Measurements from ENCODE around the gene PANK4. TPM values are rescaled to one million over a fixed set of nuclear protein-coding genes. Genes with fewer than 3 reads are reported as not detected.

The PANK4 gene
- total RNA-seq, 2 donors from 2014 or later, result 13.7 to 31.3 TPM

- H3K27me3 ChIP-seq, result no peaks in the 10 kb centered on the region
- no peaks in the 10 kb centered on the region for H3K4me1 ChIP-seq
- ATAC-seq, result no peak
- no peaks in the 10 kb centered on the region for H3K36me3 ChIP-seq (replicated peaks in 1 of 2; ENCODE audit: insufficient read depth in 1 of 2, low read depth in 2 of 2)
- no peaks in the 10 kb centered on the region for H3K9me3 ChIP-seq
- 61 to 73% methylated on average over 2 to 11 of the region's 11 CpGs for WGBS, 2 donors
- no peak for DNase-seq
- H3K27ac ChIP-seq, result no peak overlapping the region
- TF ChIP-seq POLR2A (IDR thresholded peaks at IDR 0.05) (no peak), CTCF (IDR thresholded peaks at IDR 0.05) (no peak)
- no peak overlapping the region for H3K4me3 ChIP-seq
- intact Hi-C loops (cut with DNase I), result no loop called here
These were observed 43.8 kb downstream of the PANK4 start for GRCh38 chr1:2482588-2482987.

- Histone ChIP-seq H3K4me1 (no peaks in the 10 kb centered on the region), H3K27me3 (no peaks in the 10 kb centered on the region), H3K9me3 (no peaks in the 10 kb centered on the region), H3K4me3 (no peak overlapping the region), H3K27ac (no peak overlapping the region), H3K36me3 (replicated peaks in 1 of 2; ENCODE audit: insufficient read depth in 1 of 2, low read depth in 2 of 2) (no peaks in the 10 kb centered on the region)
- TF ChIP-seq CTCF (IDR thresholded peaks at IDR 0.05), result no peak
- TF ChIP-seq POLR2A (IDR thresholded peaks at IDR 0.05), result no peak
- 74 to 79% methylated on average over 2 to 10 of the region's 10 CpGs for WGBS, 2 donors
- ATAC-seq (no peak), DNase-seq (no peak)
- intact Hi-C loops (cut with DNase I), result no loop called here
These were observed 44.5 kb downstream of the PANK4 start for GRCh38 chr1:2481885-2482284.

GRCh38 chr1:2480986-2481364 lies 45.4 kb downstream of the PANK4 start:
- no peak overlapping the region for H3K27ac ChIP-seq
- H3K27me3 ChIP-seq, result no peaks in the 10 kb centered on the region
- intact Hi-C loops (cut with DNase I), result no loop called here
- H3K4me3 ChIP-seq, result no peak overlapping the region
- no peaks in the 10 kb centered on the region for H3K36me3 ChIP-seq (replicated peaks in 1 of 2; ENCODE audit: insufficient read depth in 1 of 2, low read depth in 2 of 2)
- H3K9me3 ChIP-seq, result no peaks in the 10 kb centered on the region
- no peaks in the 10 kb centered on the region for H3K4me1 ChIP-seq
- ATAC-seq (no peak), DNase-seq (no peak)
- 47 to 80% methylated on average over 3 to 12 of the region's 12 CpGs for WGBS, 2 donors
- TF ChIP-seq POLR2A (IDR thresholded peaks at IDR 0.05), result no peak
- TF ChIP-seq CTCF (IDR thresholded peaks at IDR 0.05), result no peak

GRCh38 chr1:2480236-2480985 lies 46.0 kb downstream of the PANK4 start:
- no peak overlapping the region for H3K27ac ChIP-seq
- H3K9me3 ChIP-seq, result no peaks in the 10 kb centered on the region
- intact Hi-C loops (cut with DNase I), result no loop called here
- 75 to 78% methylated on average over 12 to 16 of the region's 18 CpGs for WGBS, 2 donors
- no peaks in the 10 kb centered on the region for H3K36me3 ChIP-seq (replicated peaks in 1 of 2; ENCODE audit: insufficient read depth in 1 of 2, low read depth in 2 of 2)
- DNase-seq (no peak), ATAC-seq (no peak)
- no peaks in the 10 kb centered on the region for H3K27me3 ChIP-seq
- TF ChIP-seq POLR2A (IDR thresholded peaks at IDR 0.05) (no peak), CTCF (IDR thresholded peaks at IDR 0.05) (no peak)
- H3K4me3 ChIP-seq, result no peak overlapping the region
- no peaks in the 10 kb centered on the region for H3K4me1 ChIP-seq

- H3K27ac ChIP-seq, result no peak overlapping the region
- DNase-seq, result no peak
- TF ChIP-seq POLR2A (IDR thresholded peaks at IDR 0.05) (no peak), CTCF (IDR thresholded peaks at IDR 0.05) (no peak)
- intact Hi-C loops (cut with DNase I), result no loop called here
- no peak for ATAC-seq
- no peaks in the 10 kb centered on the region for H3K9me3 ChIP-seq
- no peaks in the 10 kb centered on the region for H3K36me3 ChIP-seq (replicated peaks in 1 of 2; ENCODE audit: insufficient read depth in 1 of 2, low read depth in 2 of 2)
- no peaks in the 10 kb centered on the region for H3K27me3 ChIP-seq
- WGBS, 2 donors, result 70% methylated on average over 25 of the region's 28 CpGs; no CpG with 5 or more reads in 1 of the 2 donors
- no peak overlapping the region for H3K4me3 ChIP-seq
- H3K4me1 ChIP-seq, result no peaks in the 10 kb centered on the region
These were observed 46.8 kb downstream of the PANK4 start for GRCh38 chr1:2479618-2480017.

Measured in body of pancreas (tissue), 4 donors.